ENCODE measurements around the gene PWWP2B.
"Not testable (repeated sequence)": the region's sequence is repeated elsewhere in the genome, so short reads cannot be mapped to it uniquely, and the experiment has no call there.

The PWWP2B gene

DNA sequence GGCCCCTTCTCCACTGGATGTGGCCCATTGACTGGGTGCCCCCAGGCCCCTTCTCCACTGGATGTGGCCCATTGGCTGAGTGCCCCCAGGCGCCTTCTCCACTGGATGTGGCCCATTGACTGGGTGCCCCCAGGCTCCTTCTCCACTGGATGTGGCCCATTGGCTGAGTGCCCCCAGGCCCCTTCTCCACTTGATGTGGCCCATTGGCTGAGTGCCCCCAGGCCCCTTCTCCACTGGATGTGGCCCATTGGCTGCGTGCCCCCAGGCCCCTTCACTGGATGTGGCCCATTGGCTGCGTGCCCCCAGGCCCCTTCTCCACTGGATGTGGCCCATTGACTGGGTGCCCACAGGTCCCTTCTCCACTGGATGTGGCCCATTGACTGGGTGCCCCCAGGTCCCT lies 39.1 kb downstream of the PWWP2B start:
- not testable (repeated sequence) for DNase-seq

DNA sequence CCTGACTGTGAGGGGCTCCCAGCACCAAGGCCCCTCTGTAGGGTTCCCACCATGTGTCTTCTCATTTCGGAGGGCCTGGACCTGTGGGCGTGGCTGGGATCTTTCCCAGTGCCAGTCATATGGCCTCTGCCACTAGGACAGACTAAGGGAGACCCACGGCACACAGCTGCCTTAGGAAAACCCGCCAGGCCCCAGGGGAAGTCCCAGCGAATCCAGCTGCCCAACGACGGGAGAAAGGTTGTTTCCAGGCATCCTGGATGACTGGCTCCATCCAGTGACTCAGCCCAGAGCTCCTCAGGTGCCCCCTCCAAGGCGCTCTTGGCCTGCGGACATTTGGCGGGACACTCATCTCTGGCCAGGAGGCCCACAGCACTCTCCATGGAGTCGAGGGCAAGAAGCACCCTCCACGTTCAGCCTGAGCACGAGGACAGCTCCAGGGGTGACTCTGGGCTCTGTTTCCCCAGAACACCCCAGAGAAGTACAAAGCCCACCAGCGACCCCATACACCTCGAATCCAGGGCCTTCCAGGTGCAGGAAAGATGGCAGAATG lies 39.9 kb downstream of the PWWP2B start:
- no peak for DNase-seq

DNA sequence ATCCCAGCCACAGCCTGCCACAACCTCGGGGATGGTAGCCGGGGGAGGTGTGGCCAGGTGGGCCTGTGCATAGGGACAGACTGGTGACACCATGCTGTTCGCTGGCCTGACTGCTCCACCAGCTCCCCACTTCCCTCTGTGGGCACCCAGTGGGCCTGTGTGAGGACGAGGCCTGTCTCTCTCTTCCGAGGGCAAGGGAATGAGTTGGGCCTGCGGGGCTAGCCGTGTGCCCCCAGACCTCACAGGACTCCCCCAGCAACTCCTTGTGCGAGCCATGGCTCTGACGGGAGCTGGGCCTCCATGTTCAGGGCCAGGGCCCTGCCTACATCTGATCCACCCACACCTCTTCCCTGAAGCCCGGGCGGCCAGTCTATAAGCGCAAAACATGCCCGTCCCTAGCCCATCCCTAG lies 40.5 kb downstream of the PWWP2B start:
- DNase-seq: no peak

DNA sequence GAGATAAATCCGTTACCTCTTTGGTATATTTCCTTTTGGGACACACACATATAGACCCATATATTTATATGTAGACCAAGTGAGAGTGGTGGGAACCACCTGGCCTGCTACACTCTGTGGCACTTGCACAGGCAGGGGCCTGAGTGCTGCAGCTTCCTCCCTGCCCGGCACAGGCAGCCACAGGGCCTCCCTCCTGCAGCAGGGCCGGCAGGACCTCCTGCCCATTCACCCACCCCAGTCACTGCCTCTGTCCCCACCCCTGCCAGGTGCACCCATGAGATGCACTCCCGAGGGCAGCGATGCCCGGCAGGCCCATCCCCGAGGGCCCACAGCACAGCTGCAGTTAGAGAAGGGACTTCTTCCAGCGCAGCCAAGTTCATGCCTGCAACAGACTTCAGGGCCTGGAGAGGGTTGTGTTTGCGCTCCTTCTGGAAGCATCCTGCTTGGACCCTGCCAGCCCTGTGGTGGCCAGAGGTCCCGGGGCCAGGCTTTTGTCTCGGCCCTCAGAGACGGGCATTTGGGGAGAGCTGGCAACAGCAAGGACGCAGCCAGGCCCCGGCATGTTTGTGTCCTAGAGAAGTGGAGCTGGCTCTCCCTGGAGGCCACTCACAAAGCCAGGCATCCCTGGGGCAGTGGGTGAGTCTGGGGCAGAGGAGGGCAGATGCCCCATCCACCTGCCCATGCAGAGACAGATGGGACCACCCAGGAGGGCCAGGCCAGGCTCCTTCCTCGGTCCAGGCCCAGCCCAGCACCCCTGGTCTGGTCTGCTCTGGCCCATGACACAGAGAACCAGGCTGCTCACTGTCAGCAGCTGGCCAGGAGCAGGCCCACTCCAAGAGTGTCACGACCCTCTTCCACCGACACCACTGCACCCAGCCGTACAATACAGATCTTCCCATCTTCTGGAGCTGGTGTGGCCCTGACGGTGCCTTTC lies 41.4 kb downstream of the PWWP2B start:
- DNase-seq: no peak

DNA sequence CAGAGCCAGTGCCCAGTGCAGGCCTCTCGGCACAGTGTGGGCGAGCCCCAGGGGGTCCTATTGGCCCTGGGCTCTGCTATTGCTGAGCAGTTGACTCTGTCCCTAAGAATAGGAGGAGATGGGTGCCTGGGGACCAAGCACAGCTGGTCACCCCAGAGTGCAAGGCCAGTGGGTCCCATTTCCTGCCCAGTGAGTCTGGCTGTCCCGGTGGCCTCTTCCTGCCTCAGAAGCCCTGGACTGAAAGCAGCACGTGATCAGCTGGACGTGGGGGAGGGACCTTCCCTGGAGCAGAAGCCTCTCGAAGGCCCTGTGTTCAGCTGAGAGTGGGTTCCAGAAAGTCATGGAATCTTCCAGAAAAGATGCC lies 42.0 kb downstream of the PWWP2B start:
- DNase-seq: no peak

DNA sequence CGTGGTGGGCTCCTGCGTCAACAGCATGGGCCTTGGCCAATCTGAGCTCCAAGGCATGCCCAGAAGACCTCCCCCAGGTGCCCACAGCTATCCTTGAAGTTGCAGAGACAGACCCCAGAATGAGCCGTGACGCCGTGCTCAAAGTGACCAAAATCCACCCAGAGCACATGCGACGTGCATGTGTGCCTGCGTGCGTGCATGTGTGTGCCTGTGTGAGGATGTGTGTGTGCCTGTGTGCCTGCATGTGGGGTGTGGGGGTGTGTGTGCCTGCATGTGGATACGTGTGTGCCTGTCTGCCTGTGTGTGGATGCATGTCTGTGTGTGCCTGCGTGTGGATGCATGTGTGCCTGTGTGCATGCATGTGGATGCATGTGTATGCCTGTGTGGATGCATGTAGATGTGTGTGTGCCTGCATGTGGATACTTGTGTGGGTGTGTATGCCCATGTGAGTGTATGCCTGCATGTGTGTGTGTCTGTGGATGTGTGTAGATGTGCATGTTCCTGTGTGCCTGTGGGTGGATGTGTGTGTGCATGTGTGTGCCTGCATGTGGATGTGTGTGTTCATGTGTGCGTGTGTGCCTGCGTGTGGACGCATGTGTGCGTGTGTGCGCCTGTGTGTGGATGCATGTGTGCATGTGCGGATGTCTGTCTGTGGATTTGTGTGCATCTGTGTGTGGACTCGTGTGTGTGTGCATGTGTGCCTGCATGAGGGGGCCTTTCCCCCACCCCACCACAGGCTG lies 42.6 kb downstream of the PWWP2B start:
- no peak for DNase-seq

DNA sequence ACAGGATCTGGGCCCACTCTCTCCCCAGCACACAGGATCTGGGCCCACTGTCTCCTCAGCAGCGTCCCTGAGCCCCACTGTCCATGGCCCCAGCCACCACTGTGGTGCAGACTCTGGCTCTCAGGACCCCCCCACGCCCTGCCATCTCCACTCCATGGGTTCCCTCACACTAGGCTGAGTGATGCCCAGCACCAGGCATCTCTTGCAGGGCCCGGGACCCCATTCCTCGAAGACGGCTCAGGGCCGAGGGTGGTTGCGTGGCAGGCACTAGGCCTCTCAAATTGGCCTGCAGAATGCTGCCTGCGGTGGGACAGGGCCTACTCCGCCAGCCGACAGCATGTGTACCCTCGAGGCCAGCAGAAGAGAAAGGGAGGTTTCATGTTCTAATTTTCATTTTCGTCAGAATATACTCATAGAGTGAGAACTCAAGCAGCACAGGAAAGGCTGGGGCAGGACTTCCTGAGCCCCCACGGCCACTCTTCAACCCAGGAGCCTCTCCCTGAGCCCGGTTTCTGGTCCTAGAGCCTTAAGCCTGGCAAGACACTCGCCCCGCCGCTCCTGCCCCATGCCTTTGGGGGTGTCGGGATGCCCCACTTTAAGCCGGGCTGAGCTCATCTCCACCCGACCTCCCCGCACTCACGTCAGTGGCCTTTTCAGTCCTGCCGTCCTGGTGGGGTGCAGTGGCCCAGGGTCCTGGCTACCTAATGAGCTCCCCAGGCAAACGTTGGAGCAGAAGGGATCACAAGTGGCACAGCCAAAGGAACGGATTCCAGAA lies 44.0 kb downstream of the PWWP2B start:
- no peak for DNase-seq

DNA sequence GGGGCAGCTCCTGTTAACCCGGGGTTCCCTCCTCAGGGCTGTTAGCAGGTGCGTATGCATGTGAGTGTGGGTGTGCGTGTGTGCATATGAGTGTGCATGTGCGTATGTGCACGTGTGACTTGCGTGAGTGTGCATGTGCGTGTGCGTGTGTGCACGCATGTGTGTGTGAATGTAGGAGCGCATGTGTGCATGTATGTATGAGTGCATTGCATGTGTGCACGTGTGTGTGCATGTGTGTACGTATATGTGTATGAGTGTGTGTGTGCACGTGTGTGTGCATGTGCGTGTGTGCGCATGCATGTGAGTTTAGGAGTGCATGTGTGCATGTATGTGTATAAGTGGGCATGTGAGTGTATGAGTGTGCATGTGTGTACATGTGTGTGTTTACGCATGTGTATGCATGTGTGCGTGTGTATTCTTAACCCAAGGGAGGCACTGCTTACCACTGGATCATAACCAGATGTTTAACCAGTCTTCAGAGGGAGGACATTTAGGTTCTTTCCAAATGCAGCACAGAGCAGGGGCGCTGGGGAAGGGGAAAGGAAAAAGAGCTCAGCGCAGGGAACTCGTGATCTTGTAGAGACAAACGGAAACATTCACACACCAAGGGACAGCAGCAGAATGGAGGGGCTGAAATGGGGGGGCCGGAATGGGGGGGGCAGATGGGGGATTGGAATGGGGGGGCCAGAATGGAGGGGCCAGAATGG lies 45.0 kb downstream of the PWWP2B start:
- no peak for DNase-seq

DNA sequence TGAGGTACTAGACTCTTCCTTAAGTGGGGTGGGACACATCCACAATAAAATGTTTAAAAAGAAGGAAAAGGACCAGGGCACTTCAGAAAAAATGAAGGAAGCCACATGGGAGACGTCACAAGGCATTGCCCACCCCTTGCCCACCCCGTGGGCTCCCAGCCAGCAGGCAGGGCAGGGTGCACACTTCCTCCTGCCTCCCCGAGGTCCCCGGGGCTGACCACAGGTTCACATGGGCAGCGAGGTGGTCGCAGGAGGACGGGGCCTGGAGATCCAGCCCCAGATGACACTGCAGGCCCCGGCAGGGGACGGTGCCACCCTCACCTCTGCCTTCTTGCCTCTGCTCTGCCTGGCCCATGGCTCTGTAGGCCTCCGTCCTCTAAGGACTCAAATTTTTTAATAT lies 45.6 kb downstream of the PWWP2B start:
- no peak for DNase-seq

DNA sequence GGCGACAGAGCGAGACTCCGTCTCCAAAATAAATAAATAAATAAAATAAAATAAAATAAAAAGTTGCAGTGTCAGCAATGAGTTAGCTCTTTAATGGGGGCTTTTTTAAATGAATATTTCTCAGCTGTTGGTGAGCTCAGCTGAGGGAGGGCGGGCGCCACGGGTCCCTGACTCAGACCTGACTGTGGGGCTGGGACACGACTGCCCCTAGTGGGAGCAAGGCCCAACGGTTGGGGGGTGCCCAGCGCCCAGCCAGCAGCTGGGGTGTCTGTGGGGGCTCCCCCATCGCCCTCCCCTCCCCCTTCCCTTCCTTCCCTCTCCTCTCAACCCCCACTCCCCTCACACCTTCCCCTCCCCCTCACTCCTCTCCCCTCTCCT lies 46.6 kb downstream of the PWWP2B start:
- DNase-seq: peak; percentile 72

DNA sequence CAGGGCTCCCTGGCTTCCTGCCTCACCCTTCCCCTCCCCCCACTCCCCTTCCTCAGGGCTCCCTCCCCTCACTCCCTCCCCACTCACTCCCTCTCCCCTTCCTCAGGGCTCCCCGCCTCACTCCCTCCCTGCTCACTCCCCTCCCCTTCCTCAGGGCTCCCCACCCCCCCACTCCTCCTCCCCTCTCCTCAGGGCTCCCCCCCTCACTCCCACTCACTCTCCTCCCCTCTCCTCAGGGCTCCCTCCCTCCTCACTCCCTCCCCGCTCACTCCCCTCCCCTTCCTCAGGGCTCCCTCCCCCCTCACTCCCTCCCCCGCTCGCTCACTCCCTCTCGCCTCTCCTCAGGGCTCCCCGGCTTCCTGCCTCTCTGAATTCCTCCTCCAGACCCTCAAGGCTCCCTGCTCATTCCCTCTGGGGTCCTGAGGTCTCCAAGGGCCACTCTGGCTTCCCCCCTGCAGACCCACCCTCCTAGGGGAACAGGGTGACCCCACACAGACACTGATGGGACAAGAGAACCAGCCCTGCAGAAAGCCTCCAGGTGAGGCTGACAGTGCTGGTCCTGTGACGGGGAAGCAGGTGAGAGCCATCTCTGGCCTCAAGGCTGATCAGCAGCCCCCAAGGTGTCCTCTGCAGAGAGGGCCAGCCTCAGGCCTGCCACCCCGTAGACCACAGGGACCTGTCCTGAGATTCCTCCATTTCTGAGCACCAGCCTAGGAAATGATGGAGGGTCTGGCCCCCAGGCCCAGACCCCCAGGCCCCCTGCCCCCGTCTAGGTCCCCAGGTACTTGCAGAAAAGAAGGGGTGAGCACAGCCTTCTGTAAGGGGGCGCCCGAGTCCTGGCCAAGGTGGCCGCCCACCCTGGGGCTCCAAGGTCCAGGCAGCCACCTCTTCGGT lies 47.2 kb downstream of the PWWP2B start:
- no peak for DNase-seq

DNA sequence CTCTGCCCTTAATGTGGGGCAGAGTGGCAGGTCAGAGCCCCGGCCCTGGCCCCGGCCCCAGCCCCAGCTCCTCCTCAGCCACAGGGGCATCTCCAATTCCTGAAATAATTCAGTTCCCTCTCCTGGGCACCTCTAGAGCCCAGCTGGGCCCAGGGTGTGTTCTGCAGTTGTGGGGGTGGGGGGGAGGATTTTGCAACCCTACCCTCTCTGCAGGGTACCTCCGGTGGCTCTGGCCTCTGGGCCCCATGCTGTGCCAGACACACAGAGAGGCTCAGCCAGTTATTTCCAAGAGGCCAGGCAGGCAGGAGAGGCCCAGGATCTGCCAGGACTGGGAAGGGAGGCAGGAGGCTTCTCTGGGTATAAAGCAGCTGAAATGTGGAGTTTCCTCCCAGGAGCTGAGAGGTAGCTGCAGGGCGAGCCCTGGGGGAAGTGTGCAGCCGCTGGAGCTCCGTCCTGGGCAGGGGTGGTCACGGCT lies 47.9 kb downstream of the PWWP2B start:
- DNase-seq: no peak

DNA sequence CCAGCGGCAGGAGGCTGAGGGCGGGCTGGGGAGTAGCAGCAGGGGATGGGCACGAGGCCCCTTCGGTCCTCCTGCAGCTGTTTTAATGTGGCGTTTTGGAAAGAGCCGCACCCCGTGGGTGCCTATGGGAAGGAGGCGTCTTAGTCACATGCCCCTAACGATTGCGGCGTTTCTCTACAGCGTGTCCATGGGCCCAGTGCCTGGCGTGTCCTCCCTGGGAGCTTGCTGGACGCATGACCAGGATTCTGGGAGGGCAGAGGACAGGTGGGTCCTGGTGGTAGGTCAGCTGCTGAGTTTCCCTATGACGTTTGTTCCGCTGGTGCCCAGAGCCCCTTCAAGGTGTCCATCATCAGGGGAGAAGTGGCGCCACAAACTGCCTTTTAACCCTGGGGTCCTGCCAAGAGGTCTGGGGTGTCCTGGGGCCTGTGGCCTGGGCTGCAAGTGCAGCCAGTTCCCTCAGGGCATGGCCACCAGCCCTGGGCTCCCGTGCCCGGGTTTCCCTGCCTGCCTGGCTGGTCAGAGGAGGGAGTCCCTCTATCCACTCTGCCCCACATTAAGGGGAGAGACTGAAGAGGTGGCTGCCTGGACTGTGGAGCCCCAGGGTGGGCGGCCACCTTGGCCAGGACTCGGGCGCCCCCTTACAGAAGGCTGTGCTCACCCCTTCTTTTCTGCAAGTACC lies 48.7 kb downstream of the PWWP2B start:
- no peak for DNase-seq

DNA sequence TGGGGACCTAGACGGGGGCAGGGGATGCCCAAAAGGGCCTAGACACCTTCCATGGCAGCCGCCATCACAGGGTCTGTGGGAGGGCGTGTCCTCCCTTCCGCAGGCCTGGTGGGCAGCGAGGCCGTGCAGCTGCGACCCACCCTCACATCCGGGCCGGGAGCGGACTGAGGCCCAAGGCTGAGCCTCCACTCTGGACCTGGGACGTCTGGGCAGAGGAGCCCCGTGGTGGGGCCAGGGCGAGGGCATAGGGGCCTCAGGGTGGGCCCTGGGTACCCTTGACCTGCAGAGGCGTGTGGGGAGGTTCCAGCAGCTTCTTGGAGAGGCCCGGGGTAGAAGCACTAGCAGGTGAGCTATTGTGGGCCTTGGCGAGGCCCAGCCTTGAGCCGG lies 49.2 kb downstream of the PWWP2B start:
- DNase-seq: no peak

DNA sequence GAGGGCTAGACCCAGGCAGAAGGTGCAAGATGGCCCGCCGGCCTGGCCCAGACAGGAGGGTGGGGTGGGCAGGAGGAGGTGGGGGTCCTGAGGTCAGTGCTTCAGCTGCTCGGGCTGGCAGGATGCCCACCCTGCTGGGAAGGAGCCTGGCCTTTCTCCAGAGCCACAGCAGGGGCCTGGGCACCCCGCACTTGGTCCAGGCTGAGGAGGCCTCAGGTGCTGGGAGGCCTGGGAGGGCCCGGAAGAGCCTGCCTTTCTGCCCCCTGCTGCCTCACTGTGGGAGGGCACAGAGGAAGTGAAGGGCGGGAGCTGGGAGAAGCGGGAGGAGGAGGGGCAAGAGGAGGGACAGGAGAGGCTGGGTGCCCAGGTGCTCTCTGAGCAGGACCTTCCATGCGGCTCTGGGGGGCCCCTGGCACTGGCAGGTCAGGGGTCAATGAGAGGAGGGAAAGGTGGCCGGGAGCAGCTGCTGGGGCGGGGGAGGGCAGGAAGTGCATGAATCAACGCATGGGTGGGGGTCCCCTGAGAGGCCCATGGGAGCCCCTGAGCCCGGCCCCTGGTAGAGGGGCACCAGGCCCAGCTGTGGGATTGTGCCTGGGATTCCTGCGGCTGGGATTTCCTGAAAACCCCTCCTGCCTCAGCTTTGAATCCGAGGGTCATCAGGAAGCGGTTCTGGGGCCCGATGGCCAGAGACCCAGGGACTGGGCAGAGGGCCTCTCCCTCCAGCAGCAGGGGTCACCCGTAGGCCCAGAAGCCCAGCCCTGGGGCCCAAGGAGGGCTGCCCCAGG lies 49.9 kb downstream of the PWWP2B start:
- peak; percentile 69 for DNase-seq

DNA sequence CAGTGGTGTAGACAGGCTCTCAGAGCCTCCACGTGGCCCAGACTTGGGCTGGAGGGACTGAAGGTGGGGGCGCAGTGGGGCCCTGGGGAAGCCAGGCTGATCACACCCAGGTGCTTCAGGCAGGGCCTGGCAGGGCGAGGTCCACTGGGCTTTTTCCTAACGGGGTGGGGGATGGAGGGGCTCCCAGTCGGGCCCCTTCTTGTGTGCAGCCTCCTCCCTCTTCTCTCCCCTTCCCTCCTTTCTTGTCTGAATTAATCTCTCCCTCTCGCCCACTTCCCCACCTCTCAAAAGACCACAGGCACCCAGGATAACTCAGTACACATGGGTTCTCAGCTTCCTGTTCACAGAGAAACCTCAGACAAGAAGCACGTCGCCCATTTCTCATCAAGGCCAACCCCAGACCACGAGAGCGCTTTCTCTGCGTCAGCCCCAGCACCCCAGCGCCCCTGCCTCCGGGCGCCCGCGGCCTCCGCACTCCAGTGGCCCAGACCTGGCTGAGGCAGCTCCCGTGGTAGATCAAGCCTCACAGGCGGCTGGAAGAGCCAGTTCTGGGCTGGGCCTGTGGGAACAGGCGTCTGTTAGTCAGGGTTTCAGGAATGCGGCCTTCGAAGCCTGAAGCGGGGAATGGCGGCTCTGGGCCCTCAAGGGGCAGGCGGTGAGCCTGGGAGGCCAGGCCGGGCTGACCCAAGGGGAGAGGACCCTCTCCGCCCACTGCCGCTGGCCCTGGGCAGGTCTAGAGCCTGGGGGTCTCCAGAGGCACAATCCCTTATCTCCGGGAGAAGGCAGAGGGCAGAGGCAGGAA lies 50.6 kb downstream of the PWWP2B start:
- DNase-seq: peak; percentile 77

DNA sequence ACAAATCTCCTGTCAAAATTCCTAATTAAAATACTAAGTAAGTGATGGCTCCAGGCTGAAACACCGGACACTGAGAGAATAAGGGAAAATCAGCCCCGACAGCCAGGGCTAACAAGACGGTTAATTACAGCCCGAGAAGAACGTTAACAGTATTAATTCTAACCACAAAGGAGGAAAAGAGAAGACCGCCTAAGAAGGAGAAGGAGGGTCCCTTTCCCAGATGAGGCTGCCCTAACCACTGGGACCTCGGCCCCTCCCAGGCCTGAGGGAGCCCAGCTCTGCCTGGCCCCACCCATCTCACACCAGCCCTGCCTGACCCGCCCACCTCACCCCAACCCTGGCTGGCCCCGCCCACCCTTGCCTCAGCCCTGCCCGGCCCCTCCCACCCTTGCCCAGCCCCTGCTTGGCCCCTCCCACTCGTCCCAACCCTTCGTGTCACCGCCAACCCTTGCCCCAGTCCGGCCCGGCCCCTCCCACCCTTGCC lies 51.3 kb downstream of the PWWP2B start:
- peak; percentile 43 for DNase-seq

DNA sequence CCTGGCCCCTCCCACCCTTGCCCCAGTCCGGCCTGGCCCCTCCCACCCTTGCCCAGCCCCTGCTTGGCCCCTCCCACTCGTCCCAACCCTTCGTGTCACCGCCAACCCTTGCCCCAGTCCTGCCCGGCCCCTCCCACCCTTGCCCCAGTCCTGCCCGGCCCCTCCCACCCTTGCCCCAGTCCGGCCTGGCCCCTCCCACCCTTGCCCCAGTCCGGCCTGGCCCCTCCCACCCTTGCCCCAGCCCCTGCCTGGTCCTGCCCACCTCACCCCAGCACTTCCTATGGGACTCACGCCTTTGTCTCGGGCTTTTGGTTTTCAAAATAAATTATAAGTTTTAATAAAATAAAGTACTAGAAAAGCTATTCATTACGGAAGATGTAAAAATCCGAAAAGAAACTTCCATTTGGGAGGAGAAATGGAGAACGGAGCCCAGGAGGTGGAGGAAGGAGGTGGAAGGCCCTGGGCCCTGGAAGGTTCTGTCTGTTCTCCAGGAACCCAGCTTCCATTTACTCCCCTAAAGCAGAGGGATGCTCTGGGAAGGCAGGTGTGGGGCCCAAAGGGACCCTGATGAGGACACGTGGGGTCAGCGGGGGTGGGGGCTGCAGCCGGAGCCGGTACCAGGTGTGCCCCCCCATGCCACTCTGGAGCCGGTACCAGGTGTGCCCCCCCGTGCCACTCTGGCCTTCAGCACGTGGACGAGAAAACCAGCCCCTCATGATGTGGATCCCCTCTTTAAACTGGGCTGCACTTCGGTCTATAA lies 52.2 kb downstream of the PWWP2B start:
- DNase-seq: no peak
